ENCODE results near the gene PRPF4.
"Not testable (repeated sequence)": the region's sequence is repeated elsewhere in the genome, so short reads cannot be mapped to it uniquely, and the experiment has no call there.

PRPF4 gene

DNA sequence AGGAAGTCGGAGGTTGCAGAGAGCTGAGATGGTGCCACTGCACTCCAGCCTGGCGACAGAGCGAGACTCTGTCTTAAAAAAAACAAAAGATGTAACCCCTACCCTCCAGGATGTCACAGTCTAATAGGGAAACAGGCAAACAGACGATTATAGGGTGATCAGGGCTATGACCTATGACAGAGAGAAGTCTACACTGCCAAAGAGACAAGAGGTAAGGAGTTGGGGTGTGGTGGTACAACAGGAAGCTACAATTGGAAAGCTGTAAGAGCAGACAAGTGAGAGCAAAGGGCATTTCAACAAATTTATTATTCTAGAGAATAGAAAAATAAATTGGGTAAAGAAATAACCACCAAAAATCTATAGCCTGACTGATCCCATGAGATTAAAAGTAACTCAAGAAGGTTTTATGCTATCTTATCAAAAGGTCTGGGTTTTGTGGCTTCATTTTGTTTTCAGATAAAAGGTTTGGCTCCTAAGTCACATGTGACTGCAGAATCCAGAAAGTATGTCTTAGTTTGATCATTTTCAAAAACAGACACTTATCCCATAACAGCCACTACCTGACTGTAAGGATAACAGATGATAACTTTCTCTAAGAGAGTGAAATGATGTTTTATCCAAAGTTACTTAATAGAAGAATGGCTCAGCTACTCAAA is 7.4 kb upstream of the PRPF4 start:
- no peak for DNase-seq (ENCODE audit: low read depth in 2 of 2)

GRCh38 chr9:113269355-113269754 is 6.1 kb upstream of the PRPF4 start:
- no peak for DNase-seq (ENCODE audit: low read depth in 2 of 2)

- DNase-seq (ENCODE audit: low read depth in 2 of 2): no peak
Measured at GRCh38 chr9:113269871-113270270, 5.6 kb upstream of the PRPF4 start.

GRCh38 chr9:113274474-113275156 is 843 bp upstream of the PRPF4 start:
- no peak for DNase-seq (ENCODE audit: low read depth in 2 of 2)

GRCh38 chr9:113278840-113279239 is 3.4 kb downstream of the PRPF4 start:
- no peak for DNase-seq (ENCODE audit: low read depth in 2 of 2)

GRCh38 chr9:113281356-113281755 is 5.9 kb downstream of the PRPF4 start:
- no peak for DNase-seq (ENCODE audit: low read depth in 2 of 2)

DNA sequence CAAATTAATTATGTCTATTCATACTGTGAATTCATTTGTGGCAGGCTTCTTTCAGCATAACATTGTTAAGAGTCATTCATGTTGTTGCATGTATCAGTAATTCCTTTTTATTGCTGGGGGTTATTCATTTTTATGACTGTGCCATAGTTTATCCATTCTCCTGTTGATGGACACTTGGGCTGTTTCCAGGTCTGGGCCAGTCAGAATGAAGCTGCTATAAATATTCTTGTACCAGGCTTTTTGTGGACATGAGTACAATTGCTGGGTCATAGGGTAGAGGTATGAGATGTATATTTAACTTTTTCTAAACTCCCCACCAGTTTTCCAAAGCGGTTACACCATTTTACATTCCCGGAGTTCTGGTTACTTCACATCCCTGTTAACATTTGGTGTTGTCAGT is 13.6 kb downstream of the PRPF4 start:
- no peak for DNase-seq (ENCODE audit: low read depth in 2 of 2)

- DNase-seq (ENCODE audit: low read depth in 2 of 2): no peak
Measured at GRCh38 chr9:113290052-113290607, 14.7 kb downstream of the PRPF4 start.

DNA sequence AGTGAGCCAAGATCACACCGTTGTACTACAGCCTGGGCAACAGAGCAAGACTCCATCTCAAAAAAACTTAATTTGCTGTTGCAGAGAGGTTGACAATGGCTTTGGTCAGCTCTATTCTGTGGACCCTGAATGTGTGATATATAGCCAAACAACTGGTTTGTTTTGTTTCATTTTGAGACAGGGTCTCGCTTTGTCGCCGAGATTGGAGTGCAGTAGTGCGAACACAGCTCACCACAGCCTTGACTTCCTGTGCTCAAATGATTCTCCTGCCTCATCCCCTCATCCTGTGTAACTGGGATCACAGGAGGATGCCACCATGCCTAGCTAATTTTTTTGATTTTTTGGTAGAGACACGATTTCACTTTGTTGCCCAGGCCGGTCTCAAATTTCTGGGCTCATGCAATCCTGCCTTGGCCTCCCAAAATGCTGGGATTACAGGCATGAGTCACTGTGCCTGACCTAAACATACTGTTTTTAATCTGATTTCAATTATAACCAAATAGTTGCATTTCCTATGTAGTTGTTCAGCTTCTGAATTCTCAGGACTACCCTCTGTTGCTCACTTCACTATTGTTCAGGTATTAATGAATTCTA is 17.9 kb downstream of the PRPF4 start:
- DNase-seq (ENCODE audit: low read depth in 2 of 2): no peak

DNA sequence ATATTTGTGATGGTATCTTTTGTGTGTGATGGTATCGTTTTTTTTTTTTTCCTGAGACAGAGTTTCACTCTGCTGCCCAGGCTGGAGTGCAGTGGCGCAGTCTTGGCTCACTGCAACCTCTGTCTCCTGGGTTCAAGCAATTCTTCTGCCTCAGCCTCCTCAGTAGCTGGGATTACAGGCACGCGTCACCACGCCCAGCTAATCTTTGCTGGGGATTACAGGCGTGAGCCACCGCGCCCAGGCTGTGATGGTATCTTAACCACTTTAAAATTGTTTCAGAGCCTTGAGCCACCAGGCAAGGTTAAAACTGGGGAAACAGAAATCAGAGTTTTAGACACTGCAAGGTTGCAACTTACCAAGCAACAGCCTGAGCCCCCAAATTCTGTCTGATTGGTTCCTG is 20.8 kb downstream of the PRPF4 start:
- DNase-seq (ENCODE audit: low read depth in 2 of 2): not testable (repeated sequence)

GRCh38 chr9:113296796-113297558 is 21.5 kb downstream of the PRPF4 start:
- DNase-seq (ENCODE audit: low read depth in 2 of 2): no peak

DNA sequence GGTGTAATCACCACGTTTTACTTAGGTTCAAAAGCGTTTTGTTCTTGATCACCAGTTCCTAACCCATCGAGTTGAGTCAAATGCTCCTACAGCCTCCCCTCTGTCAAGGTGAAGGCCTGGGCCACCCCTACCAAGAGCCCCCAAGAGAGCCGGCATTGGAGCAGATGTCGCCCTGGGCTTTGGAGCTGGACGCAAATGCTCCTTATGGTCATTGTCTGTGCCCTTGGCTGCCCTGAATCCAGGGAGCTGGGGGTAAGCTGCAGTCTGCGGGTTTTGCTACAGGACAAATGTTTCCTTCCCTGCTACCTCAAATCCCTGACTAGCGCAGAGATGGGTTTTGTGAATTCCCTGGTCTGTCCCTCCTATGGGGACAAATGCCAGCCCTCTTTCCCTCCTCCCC is 22.9 kb downstream of the PRPF4 start:
- DNase-seq (ENCODE audit: low read depth in 2 of 2): no peak

GRCh38 chr9:113298924-113299770 is 23.7 kb downstream of the PRPF4 start:
- DNase-seq (ENCODE audit: low read depth in 2 of 2): no peak

DNA sequence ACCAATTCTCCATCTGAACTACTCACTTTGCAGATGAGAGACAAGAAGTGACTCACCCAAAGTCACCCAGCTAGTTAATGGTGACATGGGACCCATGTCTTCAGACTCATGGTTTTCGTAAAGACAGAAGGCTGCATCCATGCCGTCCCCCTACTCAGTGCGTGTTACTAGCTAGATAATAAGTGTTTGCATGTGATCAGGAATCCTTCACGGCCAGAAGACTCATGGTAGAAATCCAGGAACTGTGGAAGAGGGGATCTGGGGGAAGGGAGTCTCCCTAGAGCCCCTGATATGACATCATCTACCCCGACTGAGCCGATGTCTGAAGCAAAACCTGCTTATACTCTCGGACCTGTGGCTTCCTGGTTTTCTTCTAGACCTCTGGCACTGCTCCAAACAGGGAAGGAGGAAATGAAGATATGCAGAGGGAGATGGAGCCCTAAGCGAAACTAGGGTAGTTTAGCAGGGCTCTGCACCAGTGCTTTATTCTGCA is 24.4 kb downstream of the PRPF4 start:
- no peak for DNase-seq (ENCODE audit: low read depth in 2 of 2)

DNA sequence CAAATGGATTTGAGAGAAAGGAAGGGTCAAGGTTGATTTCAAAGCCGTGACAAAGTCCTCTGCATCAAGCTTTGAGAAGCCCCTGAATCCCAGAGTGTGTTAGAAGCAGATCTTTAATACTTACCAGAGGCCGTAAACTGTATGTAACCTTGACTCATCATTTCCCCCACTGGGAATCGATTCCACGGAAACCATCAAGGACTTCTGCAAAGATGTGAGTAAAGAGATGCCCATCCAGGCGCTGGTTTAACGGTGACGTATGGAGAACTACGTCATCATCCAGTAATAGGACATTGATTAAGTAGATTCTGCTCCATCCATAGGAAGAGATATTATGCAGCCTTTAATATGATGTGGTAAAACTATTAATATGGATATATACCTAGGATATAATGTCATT is 26.1 kb downstream of the PRPF4 start:
- DNase-seq (ENCODE audit: low read depth in 2 of 2): no peak

DNA sequence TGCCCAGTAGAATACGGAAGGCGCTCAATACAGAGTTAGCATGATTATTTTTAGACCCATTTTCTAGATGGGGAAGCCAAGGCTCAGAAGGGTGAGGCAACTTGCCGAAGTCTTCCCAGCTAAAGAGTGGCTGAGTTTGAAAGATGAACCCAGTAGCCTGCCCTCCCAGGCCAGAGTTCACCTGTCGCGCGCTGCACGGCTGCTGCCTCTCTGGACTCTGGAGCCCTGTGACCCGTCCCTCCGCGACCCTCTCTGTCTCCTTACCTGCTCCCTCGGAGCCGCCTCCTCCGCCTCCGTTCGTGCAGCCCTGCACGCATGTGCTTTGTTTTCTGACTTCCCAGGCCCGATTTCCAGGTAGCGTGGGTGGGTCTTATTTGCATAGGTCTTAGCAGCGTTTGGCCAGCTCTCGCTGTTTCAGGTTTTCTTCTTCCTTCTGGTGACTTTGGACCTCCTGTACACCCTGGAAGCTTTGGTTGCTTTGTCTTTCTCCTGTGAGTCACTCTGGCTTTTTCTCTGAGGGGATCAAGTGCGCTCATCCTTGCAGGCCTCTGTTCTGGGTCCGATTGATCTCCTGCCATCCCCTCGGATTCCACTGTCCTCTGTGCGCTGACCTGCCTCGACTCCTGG is 27.4 kb downstream of the PRPF4 start, which contains the start of gene RNF183:
Gene RNF183, minus strand, starts transcription at position 585 of the 627 bp plus-strand sequence. CDS start 5,192 bp downstream, outside the sequence.
- no peak for DNase-seq (ENCODE audit: low read depth in 2 of 2)

- no peak for DNase-seq (ENCODE audit: low read depth in 2 of 2)
Measured at GRCh38 chr9:113306566-113306965, 31.1 kb downstream of the PRPF4 start.

DNA sequence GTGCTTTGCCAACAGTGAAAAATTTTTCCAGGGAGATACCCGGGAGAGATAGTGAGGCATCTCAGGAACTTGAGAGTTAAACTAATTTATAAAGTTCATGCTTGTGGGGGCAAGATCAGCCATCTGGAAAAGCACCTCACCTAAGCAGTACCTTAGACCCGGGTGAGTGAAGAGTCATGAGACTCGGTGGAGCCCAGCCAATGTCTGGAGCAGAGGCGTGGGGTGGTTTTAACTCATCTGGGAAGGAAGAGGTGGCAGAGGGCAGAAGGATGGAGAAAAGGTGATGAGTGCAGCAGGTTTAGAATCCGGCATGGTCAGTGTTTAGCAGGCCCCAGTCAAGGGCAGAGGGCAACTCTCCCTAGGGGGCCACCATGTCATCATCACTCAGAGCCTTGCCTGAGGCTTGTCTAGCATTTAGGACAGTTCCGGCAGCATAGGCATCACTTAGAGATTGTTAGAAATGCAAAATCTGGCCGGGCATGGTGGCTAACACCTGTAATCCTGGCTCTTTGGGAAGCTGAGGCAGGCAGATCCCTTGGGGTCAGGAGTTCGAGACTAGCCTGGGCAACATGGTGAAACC is 32.0 kb downstream of the PRPF4 start:
- no peak for DNase-seq (ENCODE audit: low read depth in 2 of 2)

GRCh38 chr9:113309204-113309813 is 33.9 kb downstream of the PRPF4 start:
- DNase-seq (ENCODE audit: low read depth in 2 of 2): no peak

- no peak for DNase-seq (ENCODE audit: low read depth in 2 of 2)
Measured at GRCh38 chr9:113310538-113310937, 35.1 kb downstream of the PRPF4 start.

All from stimulated activated CD8-positive, alpha-beta memory T cell treated with anti-CD3 and anti-CD28 coated beads, Interleukin-2, amount 100 ng/mL, for 1 hour (primary cell).